Endothelial cell of umbilical vein (primary cell): ENCODE results near the gene KLHL24. TPM values are rescaled to one million over a fixed set of nuclear protein-coding genes. Genes with fewer than 3 reads are reported as not detected.

Experiments
- BruUV-seq: library from RNA; stranded (reverse); fragments of 400-500 nt; replicated peaks from 2 replicates; lab custom pipeline; 2021; lab: Mats Ljungman, UMichigan
- CTCF ChIA-PET: fragments of 300-600, 350-600 bp; sonication (Branson Sonifier 250); formaldehyde crosslinking; loops from one replicate; lab custom pipeline; 2021; ENCODE audit warnings: antibody characterized with exemption, inconsistent platforms; lab: Charles Lee
- POLR2A ChIA-PET: fragments of 300-600, 350-600 bp; sonication (Branson Sonifier 250); formaldehyde crosslinking; loops from one replicate; lab custom pipeline; 2021; ENCODE audit warnings: antibody characterized with exemption, inconsistent platforms; lab: Charles Lee
- DNase-seq: peaks from one replicate; pipeline ENCODE4 v3.0.0-alpha.2; 2011; ENCODE audit warnings: low read depth, low spot score
- FAIRE-seq: peaks from 2 replicates; lab custom pipeline; 2011; peaks lifted over from hg19 to GRCh38; lab: Jason Lieb, UNC
- H2AFZ ChIP-seq: 2 replicates; pipeline ENCODE4 v1.6.0; 2012; ENCODE audit warnings: low read depth, low read length, control low read depth, inconsistent platforms
- H3K27ac ChIP-seq: 2 replicates; pipeline ENCODE4 v1.5.1; 2011; ENCODE audit warnings: low read depth, mild to moderate bottlenecking, control low read depth, low read length, moderate library complexity; ENCODE audit not compliant: insufficient read depth
- H3K27me3 ChIP-seq, 2 experiments: 2 replicates each; pipeline versions ENCODE4 v1.6.0 to v1.6.1; 2011; ENCODE audit warnings: low read length in 2 of 2, mixed read lengths in 1 of 2; ENCODE audit not compliant: control insufficient read depth in 2 of 2, insufficient read depth in 2 of 2
- H3K36me3 ChIP-seq, 2 experiments: 2 replicates in 1 of 2; 3 replicates in 1 of 2; pipeline ENCODE4 v1.5.1; 2011; ENCODE audit warnings: low read length in 2 of 2, mild to moderate bottlenecking in 1 of 2, moderate library complexity in 1 of 2; ENCODE audit not compliant: control insufficient read depth in 2 of 2, insufficient read depth in 2 of 2; ENCODE audit errors: extremely low read depth in 1 of 2
- H3K4me1 ChIP-seq: 3 replicates; pipeline ENCODE4 v1.5.1; 2011; ENCODE audit warnings: mild to moderate bottlenecking, low read length; ENCODE audit not compliant: control insufficient read depth, insufficient read depth; ENCODE audit errors: extremely low read depth
- H3K4me2 ChIP-seq: 2 replicates; pipeline ENCODE4 v1.6.1; 2011; ENCODE audit warnings: low read length, control low read depth, mixed read lengths; ENCODE audit not compliant: insufficient read depth
- H3K4me3 ChIP-seq, 3 experiments: fragments of 200-600 bp in 1 of 3; sonication (generic), shearing (Covaris generic) in 1 of 3; replicated peaks in 1 of 3; 2 replicates each; pipeline ENCODE4 v1.5.1; 2011 to 2016; ENCODE audit warnings: control low read depth in 3 of 3, low read length in 3 of 3, mild to moderate bottlenecking in 2 of 3, inconsistent platforms in 1 of 3, low read depth in 1 of 3, moderate library complexity in 1 of 3; ENCODE audit not compliant: insufficient read depth in 1 of 3
- H3K79me2 ChIP-seq: 2 replicates; pipeline ENCODE4 v1.6.0; 2012; ENCODE audit warnings: low read length, inconsistent platforms; ENCODE audit not compliant: control insufficient read depth, insufficient read depth
- H3K9ac ChIP-seq: replicated peaks from 2 replicates; pipeline ENCODE3; 2011; ENCODE audit warnings: low read length, control low read depth; ENCODE audit not compliant: insufficient read depth; ENCODE audit errors: extremely low read depth
- H3K9me1 ChIP-seq: replicated peaks from 3 replicates; pipeline ENCODE4 v1.6.0; 2011; ENCODE audit warnings: mild to moderate bottlenecking, low read length; ENCODE audit not compliant: control insufficient read depth, insufficient read depth; ENCODE audit errors: extremely low read depth
- H3K9me3 ChIP-seq: replicated peaks from 2 replicates; pipeline ENCODE4 v1.5.1; 2012; ENCODE audit warnings: low read length, inconsistent platforms; ENCODE audit not compliant: control insufficient read depth, insufficient read depth
- H4K20me1 ChIP-seq: replicated peaks from 2 replicates; pipeline ENCODE3; 2011; ENCODE audit warnings: mild to moderate bottlenecking, low read length; ENCODE audit not compliant: control insufficient read depth, insufficient read depth; ENCODE audit errors: extremely low read depth
- CTCF ChIP-seq, 2 donors: IDR thresholded peaks; 1 replicate in 1 of 2; 2 replicates in 1 of 2; pipeline ENCODE4 v1.5.1; 2011; ENCODE audit warnings: low read length in 2 of 2, mild to moderate bottlenecking in 2 of 2, moderate library complexity in 2 of 2, control low read depth in 1 of 2, inconsistent platforms in 1 of 2, low read depth in 1 of 2; ENCODE audit not compliant: insufficient read depth in 1 of 2; ENCODE audit errors: extremely low read depth in 1 of 2
- EZH2 ChIP-seq: IDR thresholded peaks from 2 replicates; pipeline ENCODE4 v1.6.1; 2012; ENCODE audit warnings: borderline replicate concordance, low read depth, mild to moderate bottlenecking, moderate library complexity, low read length, inconsistent platforms; ENCODE audit not compliant: severe bottlenecking
- FOS ChIP-seq: IDR thresholded peaks from 2 replicates; pipeline ENCODE4 v1.6.1; 2011; ENCODE audit warnings: mild to moderate bottlenecking, low read length, moderate library complexity, borderline replicate concordance; ENCODE audit not compliant: insufficient read depth
- GATA2 ChIP-seq: IDR thresholded peaks from 2 replicates; pipeline ENCODE4 v1.7.0; 2011; ENCODE audit warnings: low read depth, mild to moderate bottlenecking, moderate library complexity, mixed read lengths, low read length; ENCODE audit not compliant: insufficient read length, insufficient read depth
- JUN ChIP-seq: IDR thresholded peaks from 2 replicates; pipeline ENCODE4 v1.6.1; 2011; ENCODE audit warnings: borderline replicate concordance, low read depth; ENCODE audit not compliant: insufficient read length, insufficient read depth
- MYC ChIP-seq: IDR thresholded peaks from one replicate; pipeline ENCODE4 v1.6.1; 2011; ENCODE audit warnings: mild to moderate bottlenecking, low read depth, low read length
- POLR2A ChIP-seq: IDR thresholded peaks from 2 replicates; pipeline ENCODE4 v1.6.1; 2012; ENCODE audit warnings: low read depth, mild to moderate bottlenecking, control low read depth, low read length
- POLR2AphosphoS5 ChIP-seq: IDR thresholded peaks from 2 replicates; pipeline ENCODE4 v1.6.1; 2012; ENCODE audit warnings: low read depth, mild to moderate bottlenecking, control low read depth, low read length, moderate library complexity; ENCODE audit not compliant: insufficient read depth
- dilution Hi-C: fragments of 300-500 bp; cut with MboI; formaldehyde crosslinking; loops from one replicate; pipeline ENCODE4 v1.15.0; 2019; ENCODE audit warnings: low sequenced_read_pairs; ENCODE audit not compliant: extremely low pct_ligation_motif_present
- intact Hi-C: fragments of 100-400 bp; cut with micrococcal nuclease; formaldehyde crosslinking; loops from one replicate; pipeline ENCODE4 v1.10.0; 2022
- polyA plus RNA-seq, 4 experiments: library from polyadenylated mRNA; depleted of rRNA in 3 of 4; stranded (reverse) in 3 of 4; unstranded in 1 of 4; fragments of >200 nt; gene quantifications; 2 replicates each; pipeline versions ENCODE4 v1.2.1 to v1.2.3, GENCODE V29; 2011 to 2012; ENCODE audit warnings: missing spikeins in 1 of 4
- total RNA-seq: library from RNA; stranded (reverse); gene quantifications from 2 replicates; pipeline ENCODE4 v1.2.3, GENCODE V29; 2021
- TF ChIP-seq, protein P1 (sequence below): IDR thresholded peaks from 2 replicates; pipeline ENCODE4 v1.6.1; 2011; ENCODE audit not compliant: insufficient read depth, insufficient read length

Gene KLHL24
- total and polyA plus RNA-seq, 2 donors (not counting 3 experiments of a cell fraction or from before 2014, with no cell fraction given), result 14.0 to 46.2 TPM

DNA sequence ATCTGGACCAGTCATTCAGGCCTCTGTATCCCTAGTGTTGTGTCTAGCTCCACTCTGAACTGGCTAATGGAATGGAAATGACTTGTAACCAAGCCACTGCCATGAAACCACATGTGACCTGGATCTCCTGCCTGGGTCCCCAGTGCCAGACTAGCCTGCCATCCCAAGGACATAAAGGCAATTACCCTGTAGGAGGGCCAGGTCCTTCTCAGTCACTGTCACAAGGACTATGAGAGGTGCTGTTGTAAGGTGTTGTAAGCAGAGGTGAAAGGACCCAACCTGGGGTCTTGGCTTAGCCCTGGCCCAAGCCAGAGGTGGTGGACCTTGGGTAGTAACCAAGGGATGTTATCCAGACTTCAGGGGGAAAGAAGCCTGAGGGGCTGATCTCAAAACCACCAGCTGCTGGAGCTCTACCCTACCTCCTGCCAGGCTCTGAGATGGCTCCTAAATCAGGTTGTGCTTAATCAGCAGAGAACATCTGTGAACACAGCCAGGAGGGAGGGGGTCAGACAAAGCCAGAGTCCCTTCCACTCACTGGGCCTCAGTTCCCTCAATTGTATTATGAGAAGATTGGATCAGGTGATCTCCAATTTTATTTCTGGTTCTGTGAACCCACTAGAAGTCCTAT lies 15.7 kb upstream of the KLHL24 start:
- Histone ChIP-seq H3K9me1 (no peaks in the 10 kb centered on the region), H4K20me1 (no peaks in the 10 kb centered on the region), H3K79me2 (no peaks in the 10 kb centered on the region), H3K27me3 (peaks cover 3 to 5% of the 10 kb centered on the region in 2 experiments), H3K4me3 (no peak overlapping the region), H3K36me3 (no peaks in the 10 kb centered on the region), H3K9me3 (no peaks in the 10 kb centered on the region), H3K4me2 (no peak overlapping the region), H3K4me1 (no peaks in the 10 kb centered on the region), H3K9ac (no peak overlapping the region), H3K27ac (no peak overlapping the region), H2AFZ (no peak overlapping the region)
- FAIRE-seq (no peak), DNase-seq (no peak)
- POLR2A ChIA-PET, result no interaction called here
- TF ChIP-seq CTCF (IDR thresholded peaks at IDR 0.05; ENCODE audit: extremely low read depth in 1 of 2, insufficient read depth in 1 of 2, low read depth in 1 of 2, low read length in 2 of 2), result no peak
- TF ChIP-seq MYC, result no peak
- no peak for TF ChIP-seq GATA2
- TF ChIP-seq, protein P1, sequence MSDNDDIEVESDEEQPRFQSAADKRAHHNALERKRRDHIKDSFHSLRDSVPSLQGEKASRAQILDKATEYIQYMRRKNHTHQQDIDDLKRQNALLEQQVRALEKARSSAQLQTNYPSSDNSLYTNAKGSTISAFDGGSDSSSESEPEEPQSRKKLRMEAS, result no peak
- no peak for TF ChIP-seq EZH2
- TF ChIP-seq FOS, result no peak
- no peak for TF ChIP-seq POLR2A
- no peak for TF ChIP-seq POLR2AphosphoS5
- TF ChIP-seq JUN, result no peak
- no TSS peak for BruUV-seq
- CTCF ChIA-PET, result interaction anchor here (1.5 kb wide), 1 partner anchor 27 kb away, joined by 4 read pairs; no protein-coding TSS in a partner anchor
- intact Hi-C loops (no loop called here), dilution Hi-C loops (no loop called here)
